Chondrocyte (in vitro differentiated cells): ENCODE measurements around the gene ZNRF1. TPM values are rescaled to one million over a fixed set of nuclear protein-coding genes. Genes with fewer than 3 reads are reported as not detected.
"Not testable (repeated sequence)": the region's sequence is repeated elsewhere in the genome, so short reads cannot be mapped to it uniquely, and the experiment has no call there.

Source experiments
- DNase-seq: peaks from one replicate; pipeline ENCODE4 v3.0.0; 2021; ENCODE audit warnings: mixed read lengths, low spot score
- H3K27ac Mint-ChIP-seq: one replicate; pipeline ENCODE4 v1.8.0; 2021; ENCODE audit warnings: mild to moderate bottlenecking, moderate library complexity, mixed read lengths; ENCODE audit not compliant: unreplicated experiment
- H3K27me3 Mint-ChIP-seq: 2 replicates; pipeline ENCODE4 v1.8.0; 2021; ENCODE audit warnings: low read depth, mixed read lengths
- H3K36me3 Mint-ChIP-seq: 2 replicates; pipeline ENCODE4 v1.8.0; 2021; ENCODE audit warnings: low read depth, mixed read lengths
- H3K4me1 Mint-ChIP-seq: 2 replicates; pipeline ENCODE4 v1.8.0; 2021; ENCODE audit warnings: low read depth, mild to moderate bottlenecking, mixed read lengths
- H3K4me3 Mint-ChIP-seq: one replicate; pipeline ENCODE4 v1.8.0; 2021; ENCODE audit warnings: mild to moderate bottlenecking, moderate library complexity, mixed read lengths; ENCODE audit not compliant: unreplicated experiment
- H3K9me3 Mint-ChIP-seq: 2 replicates; pipeline ENCODE4 v1.8.0; 2021; ENCODE audit warnings: low read depth, mixed read lengths
- CTCF ChIP-seq: fragments of 200-600 bp; sonication (generic); IDR thresholded peaks from 2 replicates; pipeline ENCODE4 v1.5.0; 2021; ENCODE audit warnings: antibody characterized with exemption, mild to moderate bottlenecking, moderate library complexity
- total RNA-seq: library from RNA; stranded (reverse); gene quantifications from 3 replicates; pipeline ENCODE4 v1.2.1, GENCODE V29; 2021

Gene ZNRF1
- total RNA-seq, 1 donor from 2014 or later, result 22.7 TPM

GRCh38 chr16:75089486-75090202 lies 90.8 kb downstream of the ZNRF1 start:
- Mint-ChIP-seq H3K27me3 (no peaks in the 10 kb centered on the region), H3K4me3 (no peak overlapping the region), H3K9me3 (no peaks in the 10 kb centered on the region), H3K4me1 (peaks cover 28% of the 10 kb centered on the region), H3K27ac (no peak overlapping the region), H3K36me3 (no peaks in the 10 kb centered on the region)
- peak; percentile 41 for DNase-seq
- no peak for TF ChIP-seq CTCF

- not testable (repeated sequence) for DNase-seq
These were observed 92.1 kb downstream of the ZNRF1 start for GRCh38 chr16:75090899-75091298.

GRCh38 chr16:75091619-75092018 lies 92.8 kb downstream of the ZNRF1 start:
- H3K4me3 Mint-ChIP-seq, H3K27me3 Mint-ChIP-seq, H3K9me3 Mint-ChIP-seq, H3K36me3 Mint-ChIP-seq, H3K27ac Mint-ChIP-seq, DNase-seq: not testable (repeated sequence)
- H3K4me1 Mint-ChIP-seq, result peaks cover 27% of the 10 kb centered on the region

More at GRCh38 chr16:75090899-75091298, 92.1 kb downstream of the ZNRF1 start:
- not testable (repeated sequence) for H3K9me3 Mint-ChIP-seq, H3K36me3 Mint-ChIP-seq, H3K4me3 Mint-ChIP-seq, H3K27ac Mint-ChIP-seq, H3K27me3 Mint-ChIP-seq
- H3K4me1 Mint-ChIP-seq, result peaks cover 28% of the 10 kb centered on the region

GRCh38 chr16:75092777-75093176 lies 94.0 kb downstream of the ZNRF1 start:
- H3K4me1 Mint-ChIP-seq, result peaks cover 21% of the 10 kb centered on the region
- H3K27ac Mint-ChIP-seq, result no peak overlapping the region
- H3K4me3 Mint-ChIP-seq, result no peak overlapping the region
- no peaks in the 10 kb centered on the region for H3K36me3 Mint-ChIP-seq
- H3K27me3 Mint-ChIP-seq, result no peaks in the 10 kb centered on the region
- no peak for TF ChIP-seq CTCF
- peak; percentile 39 for DNase-seq
- no peaks in the 10 kb centered on the region for H3K9me3 Mint-ChIP-seq

- Mint-ChIP-seq H3K9me3 (no peaks in the 10 kb centered on the region), H3K27me3 (no peaks in the 10 kb centered on the region), H3K27ac (no peak overlapping the region), H3K4me3 (no peak overlapping the region), H3K4me1 (peaks cover 14% of the 10 kb centered on the region), H3K36me3 (no peaks in the 10 kb centered on the region)
- TF ChIP-seq CTCF, result no peak
- DNase-seq, result peak; percentile 71
These were observed 95.0 kb downstream of the ZNRF1 start for GRCh38 chr16:75093598-75094540.

GRCh38 chr16:75095204-75095621 lies 96.4 kb downstream of the ZNRF1 start:
- Mint-ChIP-seq H3K9me3 (no peaks in the 10 kb centered on the region), H3K36me3 (no peaks in the 10 kb centered on the region), H3K27me3 (no peaks in the 10 kb centered on the region), H3K4me3 (no peak overlapping the region), H3K27ac (no peak overlapping the region), H3K4me1 (peaks cover 26% of the 10 kb centered on the region)
- peak; percentile 52 for DNase-seq
- no peak for TF ChIP-seq CTCF
